T-helper 9 cell (primary cell): Measurements from ENCODE around the gene DIP2C.
"Not testable (repeated sequence)": the region's sequence is repeated elsewhere in the genome, so short reads cannot be mapped to it uniquely, and the experiment has no call there.

Experiments
- DNase-seq: peaks from one replicate; pipeline ENCODE4 v3.0.0-alpha.2; 2020

DIP2C gene

DNA sequence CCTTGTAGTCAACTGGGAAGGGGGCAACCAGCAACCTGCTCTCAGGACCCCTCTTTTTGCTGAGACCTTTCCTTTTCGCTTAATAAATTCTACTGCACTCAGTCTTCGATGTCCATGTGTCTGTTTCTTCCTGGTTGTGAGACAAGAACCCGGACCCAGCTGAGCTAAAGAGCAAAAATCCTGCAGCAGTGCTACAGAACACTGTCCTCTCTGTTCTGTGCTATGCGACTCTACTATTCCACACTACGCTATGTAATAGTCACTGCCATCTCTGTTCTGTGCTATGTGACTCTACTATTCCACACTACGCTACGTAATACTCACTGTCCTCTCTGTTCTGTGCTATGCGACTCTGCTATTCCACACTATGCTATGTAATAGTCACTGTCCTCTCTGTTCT is 34.3 kb downstream of the DIP2C start:
- DNase-seq: no peak

DNA sequence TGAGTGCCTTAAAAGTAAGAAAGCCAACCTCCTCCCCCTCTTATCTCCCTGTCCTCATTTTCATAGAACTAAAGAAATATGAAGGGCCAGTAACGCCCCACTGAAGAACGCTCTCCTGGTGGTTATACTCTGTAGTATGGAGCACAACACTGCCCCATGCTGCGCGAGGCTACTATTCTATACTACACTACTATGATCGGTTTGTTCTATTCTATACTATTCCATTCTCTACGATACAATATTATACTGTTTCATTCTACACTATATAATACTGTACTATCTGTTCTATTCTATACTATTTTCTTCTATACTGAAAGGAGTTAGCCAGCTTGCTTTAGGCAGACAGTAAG is 34.8 kb downstream of the DIP2C start:
- no peak for DNase-seq

DNA sequence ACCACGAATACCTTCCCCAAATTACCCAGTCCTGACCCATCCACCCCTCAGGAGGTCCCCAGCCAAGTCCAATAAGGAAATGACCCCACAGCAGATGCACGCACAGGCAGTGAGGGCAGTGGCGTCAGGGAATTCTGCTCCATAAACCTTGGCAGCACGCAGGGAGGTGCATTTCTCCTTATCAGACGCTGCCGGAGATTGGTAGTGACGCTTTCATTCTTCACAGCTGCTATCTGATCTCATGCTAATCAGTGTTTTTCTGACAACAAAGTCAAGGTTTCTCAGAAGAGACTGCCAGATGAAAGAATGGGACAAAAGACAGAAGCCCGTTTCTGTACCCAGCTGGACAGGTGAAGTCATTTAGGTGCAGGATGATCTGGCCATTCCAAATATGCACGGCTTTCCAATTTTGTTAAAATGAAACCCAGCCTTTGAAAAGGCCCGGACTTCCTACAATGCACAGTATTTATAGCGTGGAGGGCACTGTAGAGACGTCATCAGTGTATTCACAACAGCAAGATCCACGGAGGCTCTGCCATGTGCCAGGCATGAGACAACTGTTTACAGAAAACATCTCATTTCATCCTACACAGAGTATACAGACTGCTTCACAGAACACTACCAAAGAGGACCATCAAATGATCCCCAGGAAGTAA is 35.3 kb downstream of the DIP2C start:
- DNase-seq: no peak

GRCh38 chr10:652832-653459 is 36.5 kb downstream of the DIP2C start:
- not testable (repeated sequence) for DNase-seq

DNA sequence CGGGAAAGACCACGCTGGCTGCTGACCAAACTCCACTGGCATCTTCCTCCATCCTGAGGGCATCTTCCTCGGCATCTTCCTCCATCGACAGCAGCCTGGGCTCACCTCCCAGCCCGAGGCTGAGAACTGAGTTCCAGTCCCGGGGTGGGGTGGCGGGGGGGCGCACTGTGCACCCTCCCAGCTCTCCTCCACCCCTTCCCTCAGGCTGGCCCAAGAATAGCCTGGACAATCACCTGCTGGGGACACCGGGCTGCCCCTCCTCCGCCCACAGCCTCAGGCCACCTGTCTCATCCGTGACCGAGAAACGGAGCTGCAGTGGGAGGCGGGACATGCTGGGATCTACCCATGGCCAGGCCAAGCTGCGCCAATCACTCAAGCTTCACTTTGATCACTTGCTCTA is 37.2 kb downstream of the DIP2C start:
- no peak for DNase-seq

- DNase-seq: no peak
These were observed 37.8 kb downstream of the DIP2C start for GRCh38 chr10:651692-652091.

DNA sequence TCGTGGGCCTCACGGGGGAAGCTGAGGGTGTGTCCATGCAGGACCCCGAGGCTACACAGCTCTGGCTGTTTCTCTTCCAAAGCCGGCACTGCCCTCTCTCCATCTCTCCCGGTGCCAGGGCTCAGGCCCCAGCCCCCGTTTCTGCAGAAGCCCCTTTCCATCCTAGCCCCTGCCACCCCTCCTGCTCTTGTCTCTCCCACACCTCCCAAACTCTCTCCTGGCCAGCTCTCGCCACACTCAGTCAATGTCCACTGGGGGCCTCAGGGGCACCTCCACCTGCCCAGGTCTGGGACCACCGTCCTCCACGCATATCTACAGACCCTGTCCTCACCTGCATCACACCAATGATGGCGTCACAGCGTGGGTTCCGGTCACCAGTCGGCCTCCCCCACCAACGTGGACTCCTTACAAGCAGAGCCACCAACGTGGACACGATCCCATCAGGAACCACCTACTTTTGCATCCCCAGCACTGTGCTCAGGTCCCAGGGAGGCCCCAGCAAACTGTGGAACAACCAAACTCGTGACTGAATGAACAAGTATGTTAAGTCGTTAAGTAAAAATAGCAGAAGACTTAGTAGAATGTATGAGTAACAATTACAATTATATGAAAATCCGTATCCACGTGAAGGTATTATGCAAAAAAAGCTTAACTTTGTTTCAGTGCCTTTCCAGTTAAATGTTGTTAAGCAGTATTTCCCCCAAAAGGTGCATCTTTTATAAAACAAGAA is 38.4 kb downstream of the DIP2C start:
- DNase-seq: no peak

GRCh38 chr10:650441-650851 is 39.0 kb downstream of the DIP2C start:
- DNase-seq: no peak

DNA sequence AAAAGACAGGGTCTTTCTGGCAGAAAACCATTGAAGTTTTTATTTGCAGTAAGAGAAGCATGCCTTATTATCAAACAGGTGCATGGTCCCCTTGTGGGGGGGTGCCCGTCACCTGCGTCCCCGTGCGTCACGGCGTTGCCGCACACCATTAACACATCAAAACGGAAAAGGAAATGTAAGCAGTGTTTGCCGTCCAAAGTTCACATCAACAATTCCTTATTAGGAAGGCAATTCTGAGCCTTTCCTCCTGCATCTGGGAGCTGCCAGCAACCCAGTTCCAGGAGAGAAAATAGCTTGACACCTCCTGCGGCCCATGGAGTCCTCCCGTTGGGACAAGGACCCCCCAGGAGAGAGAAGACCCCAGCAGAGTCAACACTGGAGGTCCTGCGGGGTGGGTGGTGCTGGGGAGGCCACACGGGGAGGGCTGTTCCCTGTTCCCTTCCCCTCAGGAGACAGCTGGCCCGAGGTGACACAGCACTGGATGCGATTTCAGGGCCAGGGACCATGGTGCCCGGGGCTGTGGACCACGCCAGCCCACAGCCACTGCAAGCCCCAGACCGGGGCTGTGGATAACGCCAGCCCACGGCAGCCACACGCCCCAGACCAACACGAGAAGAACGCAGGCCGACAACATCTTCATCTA is 39.5 kb downstream of the DIP2C start:
- DNase-seq: no peak

- DNase-seq: no peak
These were observed 40.0 kb downstream of the DIP2C start for GRCh38 chr10:649445-649797.

GRCh38 chr10:647019-647418 is 42.4 kb downstream of the DIP2C start:
- DNase-seq: not testable (repeated sequence)

GRCh38 chr10:646118-646524 is 43.3 kb downstream of the DIP2C start:
- no peak for DNase-seq

GRCh38 chr10:644943-645334 is 44.5 kb downstream of the DIP2C start:
- DNase-seq: no peak

DNA sequence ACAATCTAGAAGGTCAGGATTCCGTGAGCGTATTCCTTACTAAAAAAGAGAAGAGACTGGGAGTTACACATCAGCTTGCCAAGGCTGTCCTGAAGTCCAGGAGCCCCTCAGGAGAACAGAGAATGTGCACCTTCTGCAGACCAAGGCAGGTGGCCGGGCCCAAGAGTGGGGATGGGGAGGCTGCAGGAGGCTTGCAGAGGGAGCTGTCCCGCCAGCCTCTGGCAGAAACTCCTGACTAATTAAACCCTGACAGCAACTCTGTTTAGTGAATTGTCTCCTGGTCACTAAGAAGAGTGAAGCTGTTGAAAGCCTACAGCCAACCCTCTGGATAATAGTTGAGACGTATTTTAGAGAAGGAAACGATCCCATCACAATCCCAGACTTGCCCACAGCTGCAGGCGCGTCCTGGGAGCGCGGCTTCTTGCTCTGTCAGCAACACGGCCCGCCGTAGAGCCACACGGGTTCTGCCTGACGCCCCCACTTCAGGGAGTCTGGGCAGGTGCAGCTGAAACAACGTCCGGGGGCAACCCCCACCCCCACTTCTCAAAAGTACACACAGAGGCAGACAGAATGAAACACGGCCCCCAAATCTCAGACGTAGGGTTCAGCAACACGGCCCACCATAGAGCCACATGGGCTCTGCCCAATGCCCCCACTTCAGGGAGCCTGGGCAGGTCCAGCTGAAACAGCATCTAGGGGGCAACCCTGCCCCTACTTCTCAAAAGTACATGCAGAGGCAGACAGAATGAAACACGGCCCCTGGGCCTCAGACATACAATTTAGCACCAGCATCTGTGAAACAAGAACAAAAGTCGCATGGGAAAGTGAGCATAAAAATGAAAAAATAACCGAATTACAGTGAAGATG is 45.2 kb downstream of the DIP2C start:
- no peak for DNase-seq

DNA sequence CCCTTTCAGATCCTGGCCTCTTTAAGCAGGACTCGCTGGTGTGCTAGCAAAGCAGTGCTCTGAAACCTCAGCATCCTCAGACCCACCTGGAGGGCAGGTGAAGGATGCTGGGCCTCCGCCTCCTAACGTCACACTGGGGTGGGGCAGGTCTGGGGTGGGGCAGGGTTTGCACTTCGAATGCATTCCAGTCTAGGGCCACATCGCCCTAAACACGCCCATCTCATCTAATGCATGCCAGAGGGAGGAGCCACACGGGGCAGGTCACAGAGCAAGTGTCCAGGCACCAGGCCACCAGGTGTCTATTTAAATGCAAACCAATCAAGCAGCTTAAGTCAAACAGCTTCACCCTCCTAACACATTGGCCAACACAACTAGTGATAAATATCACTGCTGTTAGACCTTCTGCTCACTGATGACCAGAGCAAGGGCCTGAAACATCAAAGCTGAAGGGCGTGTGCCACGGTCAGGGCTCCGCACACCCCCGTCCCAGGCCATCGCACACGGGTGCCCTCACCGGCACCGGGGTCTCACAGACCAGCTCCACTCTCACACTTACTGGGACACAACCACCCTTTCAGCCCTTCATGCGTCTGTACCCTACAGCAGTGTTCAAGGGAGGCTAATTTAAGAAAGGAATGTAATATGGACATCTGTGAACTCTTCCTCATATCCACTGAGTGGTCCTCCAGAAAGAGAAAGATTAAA is 47.1 kb downstream of the DIP2C start:
- DNase-seq: no peak

DNA sequence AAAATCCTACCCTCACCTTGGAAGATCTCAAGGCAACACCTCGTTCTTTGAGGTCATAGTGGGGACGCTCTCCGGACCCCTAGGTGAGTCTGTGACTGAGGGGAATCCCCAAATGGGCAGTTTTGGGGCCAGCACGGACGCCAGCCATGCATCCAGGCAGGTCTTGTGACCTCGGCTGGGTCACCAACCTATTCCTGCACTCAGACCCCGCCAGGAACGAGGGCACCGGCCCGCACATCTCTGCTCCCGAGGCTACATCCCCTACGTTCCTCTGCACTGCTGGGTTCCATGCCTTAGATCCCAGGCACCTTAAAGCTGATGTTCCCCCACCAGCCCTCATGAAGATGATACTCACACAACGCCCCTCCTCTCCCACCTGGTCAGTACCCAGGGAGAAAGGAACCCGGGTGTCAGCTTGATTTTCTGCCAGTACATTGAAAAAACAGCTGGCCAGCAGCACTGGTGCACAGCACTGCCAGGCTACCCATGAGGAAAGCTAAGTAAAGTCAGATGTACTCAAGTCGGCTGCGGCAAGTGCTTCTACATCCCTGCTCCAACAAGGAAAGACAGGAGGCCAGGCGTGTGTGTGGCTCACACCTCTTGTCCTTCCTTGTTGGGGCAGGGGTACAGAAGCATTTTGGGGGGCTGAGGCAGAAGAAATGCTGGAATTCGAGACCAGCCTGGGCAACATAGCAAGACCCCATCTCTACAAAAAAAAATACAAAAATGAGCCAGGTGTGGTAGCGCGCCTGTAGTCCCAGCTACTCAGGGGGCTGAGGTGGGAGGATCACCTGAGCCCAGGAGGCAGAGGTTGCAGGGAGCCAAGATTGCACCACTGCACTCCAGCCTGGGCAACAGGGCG is 48.1 kb downstream of the DIP2C start:
- no peak for DNase-seq

DNA sequence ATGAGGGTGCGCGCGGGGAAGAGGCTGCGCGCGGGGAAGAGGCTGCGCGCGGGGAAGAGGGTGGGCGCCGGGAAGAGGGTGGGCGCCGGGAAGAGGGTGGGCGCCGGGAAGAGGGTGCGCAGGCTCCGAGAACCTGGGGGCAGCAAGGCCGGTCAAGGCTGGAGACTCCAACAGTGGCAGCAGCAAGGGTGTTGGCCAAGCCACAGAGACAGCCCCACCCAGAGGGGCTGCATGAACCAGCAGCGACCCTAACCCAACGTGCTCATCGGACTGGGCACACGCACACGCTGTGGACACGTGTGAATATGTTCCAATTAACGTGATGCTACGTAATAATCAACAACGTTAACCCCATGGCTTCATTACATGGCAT is 48.8 kb downstream of the DIP2C start:
- DNase-seq: no peak

- DNase-seq: no peak
These were observed 49.5 kb downstream of the DIP2C start for GRCh38 chr10:639751-640672.

DNA sequence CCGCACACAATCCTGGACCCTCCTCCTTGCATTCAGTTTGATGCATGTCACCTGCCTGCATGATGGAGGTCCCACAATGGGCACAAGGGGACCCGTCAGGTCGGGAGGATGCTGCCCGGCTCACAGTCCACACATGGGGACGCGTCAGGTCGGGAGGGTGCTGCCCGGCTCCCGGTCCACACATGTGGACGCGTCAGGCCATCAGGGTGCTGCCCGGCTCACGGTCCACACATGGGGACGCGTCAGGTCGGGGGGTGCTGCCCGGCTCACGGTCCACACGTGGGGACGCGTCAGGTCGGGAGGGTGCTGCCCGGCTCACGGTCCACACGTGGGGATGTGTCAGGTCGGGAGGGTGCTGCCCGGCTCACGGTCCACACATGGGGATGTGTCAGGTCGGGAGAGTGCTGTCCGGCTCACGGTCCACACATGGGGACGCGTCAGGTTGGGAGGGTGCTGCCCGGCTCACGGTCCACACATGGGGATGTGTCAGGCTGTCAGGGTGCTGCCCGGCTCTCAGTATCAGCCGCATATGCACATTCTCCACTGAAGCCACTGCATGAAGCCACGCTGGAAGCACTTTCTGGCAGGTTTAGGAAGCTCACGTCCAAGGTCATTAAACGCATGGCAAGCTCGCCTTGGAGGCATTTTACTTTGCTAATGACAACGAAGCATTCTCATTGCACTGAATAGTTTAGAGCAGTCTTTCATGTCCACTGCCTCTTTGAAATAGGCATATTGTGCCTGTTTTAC is 50.3 kb downstream of the DIP2C start:
- DNase-seq: no peak
